ENCODE results near the gene MIDN. TPM values are rescaled to one million over a fixed set of nuclear protein-coding genes. Genes with fewer than 3 reads are reported as not detected.

Gene MIDN
- total and polyA plus RNA-seq, 2 donors (not counting 1 experiment from before 2014, with no cell fraction given), result 12.0 to 18.8 TPM

DNA sequence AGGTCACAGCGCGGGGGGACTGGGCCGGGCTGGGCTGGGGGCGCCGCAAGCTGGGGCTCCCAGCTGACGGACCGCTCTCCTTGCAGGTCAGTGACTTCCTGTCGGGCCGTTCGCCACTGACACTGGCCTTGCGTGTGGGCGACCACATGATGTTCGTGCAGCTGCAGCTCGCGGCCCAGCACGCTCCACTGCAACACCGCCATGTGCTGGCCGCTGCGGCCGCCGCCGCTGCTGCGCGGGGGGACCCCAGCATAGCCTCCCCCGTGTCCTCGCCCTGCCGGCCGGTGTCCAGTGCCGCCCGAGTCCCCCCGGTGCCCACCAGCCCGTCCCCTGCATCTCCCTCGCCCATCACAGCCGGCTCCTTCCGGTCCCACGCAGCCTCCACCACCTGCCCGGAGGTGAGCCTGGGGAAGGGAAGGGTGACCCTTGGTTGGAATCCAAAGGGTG is 5.7 kb downstream of the MIDN start:
- Histone ChIP-seq H3K36me3 (ENCODE audit: control insufficient read depth, insufficient read depth, low read length) (peaks cover 51% of the 10 kb centered on the region), H3K4me1 (ENCODE audit: control insufficient read depth, extremely low read depth, insufficient read depth, low read length) (peaks cover 34% of the 10 kb centered on the region), H3K79me2 (ENCODE audit: control insufficient read depth, insufficient read depth, low read length) (peaks cover 73% of the 10 kb centered on the region), H3K9me3 (ENCODE audit: control insufficient read depth, insufficient read depth, low read depth, low read length) (no peaks in the 10 kb centered on the region), H3K9ac (ENCODE audit: insufficient read depth, low read length) (peak overlapping the region; percentile 88), H2AFZ (ENCODE audit: low read length) (no peak overlapping the region), H3K27ac (ENCODE audit: insufficient read depth, low read length) (peak overlapping the region; percentile 97), H4K20me1 (ENCODE audit: control insufficient read depth, extremely low read depth, insufficient read depth, low read length) (no peaks in the 10 kb centered on the region), H3K4me3 (replicated peaks in 1 of 4; ENCODE audit: control extremely low read depth in 1 of 4, insufficient read depth in 1 of 4, low read depth in 3 of 4, low read length in 4 of 4) (peak overlapping the region in 3 of 4 experiments; percentile 45 to 95 (median 64)), H3K27me3 (ENCODE audit: control insufficient read depth, insufficient read depth, low read length) (no peaks in the 10 kb centered on the region), H3K4me2 (ENCODE audit: extremely low read depth, insufficient read depth, low read length) (peak overlapping the region; percentile 82)
- no peak for TF ChIP-seq EZH2 (IDR thresholded peaks at IDR 0.05; ENCODE audit: low read length, missing control alignments)
- TF ChIP-seq, protein P1, sequence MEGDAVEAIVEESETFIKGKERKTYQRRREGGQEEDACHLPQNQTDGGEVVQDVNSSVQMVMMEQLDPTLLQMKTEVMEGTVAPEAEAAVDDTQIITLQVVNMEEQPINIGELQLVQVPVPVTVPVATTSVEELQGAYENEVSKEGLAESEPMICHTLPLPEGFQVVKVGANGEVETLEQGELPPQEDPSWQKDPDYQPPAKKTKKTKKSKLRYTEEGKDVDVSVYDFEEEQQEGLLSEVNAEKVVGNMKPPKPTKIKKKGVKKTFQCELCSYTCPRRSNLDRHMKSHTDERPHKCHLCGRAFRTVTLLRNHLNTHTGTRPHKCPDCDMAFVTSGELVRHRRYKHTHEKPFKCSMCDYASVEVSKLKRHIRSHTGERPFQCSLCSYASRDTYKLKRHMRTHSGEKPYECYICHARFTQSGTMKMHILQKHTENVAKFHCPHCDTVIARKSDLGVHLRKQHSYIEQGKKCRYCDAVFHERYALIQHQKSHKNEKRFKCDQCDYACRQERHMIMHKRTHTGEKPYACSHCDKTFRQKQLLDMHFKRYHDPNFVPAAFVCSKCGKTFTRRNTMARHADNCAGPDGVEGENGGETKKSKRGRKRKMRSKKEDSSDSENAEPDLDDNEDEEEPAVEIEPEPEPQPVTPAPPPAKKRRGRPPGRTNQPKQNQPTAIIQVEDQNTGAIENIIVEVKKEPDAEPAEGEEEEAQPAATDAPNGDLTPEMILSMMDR (conservative IDR thresholded peaks at IDR 0.05 in 1 of 2, IDR thresholded peaks at IDR 0.05 in 1 of 2; ENCODE audit: low read depth in 1 of 2, low read length in 2 of 2), result no peak
- DNase-seq (ENCODE audit: low read depth in 2 of 2), result no peak

DNA sequence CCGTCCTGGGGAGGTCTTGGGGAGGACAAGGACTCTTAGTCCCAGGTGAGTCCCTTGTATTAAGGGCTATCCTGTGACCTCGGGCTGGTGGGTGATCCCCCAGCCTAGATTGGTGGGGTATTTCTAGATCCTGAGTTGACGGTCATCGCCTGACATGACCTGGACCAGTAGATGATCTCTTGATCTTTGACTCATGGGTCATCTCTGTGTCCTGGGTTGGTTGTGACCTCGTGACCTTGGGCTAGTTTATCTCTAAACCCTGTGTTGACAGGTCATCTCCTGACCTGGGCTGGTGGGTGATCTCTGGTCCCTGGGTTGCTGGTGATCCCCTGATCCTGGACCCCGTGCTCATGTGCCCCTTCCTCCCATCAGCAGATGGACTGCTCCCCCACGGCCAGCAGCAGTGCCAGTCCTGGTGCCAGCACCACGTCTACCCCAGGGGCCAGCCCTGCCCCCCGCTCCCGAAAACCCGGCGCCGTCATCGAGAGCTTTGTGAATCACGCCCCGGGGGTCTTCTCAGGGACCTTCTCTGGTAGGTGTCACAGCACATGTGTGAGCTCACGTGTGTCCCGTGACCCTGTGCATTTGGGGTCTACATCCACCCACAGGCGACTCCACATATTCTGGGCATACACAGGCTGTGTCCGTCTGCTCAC is 6.3 kb downstream of the MIDN start:
- Histone ChIP-seq H3K79me2 (ENCODE audit: control insufficient read depth, insufficient read depth, low read length) (peaks cover 73% of the 10 kb centered on the region), H3K4me3 (replicated peaks in 1 of 4; ENCODE audit: control extremely low read depth in 1 of 4, insufficient read depth in 1 of 4, low read depth in 3 of 4, low read length in 4 of 4) (peak overlapping the region in 3 of 4 experiments; percentile 28 to 45 (median 35)), H3K27me3 (ENCODE audit: control insufficient read depth, insufficient read depth, low read length) (no peaks in the 10 kb centered on the region), H3K9me3 (ENCODE audit: control insufficient read depth, insufficient read depth, low read depth, low read length) (no peaks in the 10 kb centered on the region), H3K4me1 (ENCODE audit: control insufficient read depth, extremely low read depth, insufficient read depth, low read length) (peaks cover 39% of the 10 kb centered on the region), H3K9ac (ENCODE audit: insufficient read depth, low read length) (peak overlapping the region; percentile 88), H2AFZ (ENCODE audit: low read length) (no peak overlapping the region), H4K20me1 (ENCODE audit: control insufficient read depth, extremely low read depth, insufficient read depth, low read length) (no peaks in the 10 kb centered on the region), H3K27ac (ENCODE audit: insufficient read depth, low read length) (peak overlapping the region; percentile 97), H3K36me3 (ENCODE audit: control insufficient read depth, insufficient read depth, low read length) (peaks cover 51% of the 10 kb centered on the region), H3K4me2 (ENCODE audit: extremely low read depth, insufficient read depth, low read length) (peak overlapping the region; percentile 82)
- no peak for DNase-seq (ENCODE audit: low read depth in 2 of 2)
- TF ChIP-seq EZH2 (IDR thresholded peaks at IDR 0.05; ENCODE audit: low read length, missing control alignments), result no peak
- TF ChIP-seq, protein P1 (conservative IDR thresholded peaks at IDR 0.05 in 1 of 2, IDR thresholded peaks at IDR 0.05 in 1 of 2; ENCODE audit: low read depth in 1 of 2, low read length in 2 of 2), result no peak

DNA sequence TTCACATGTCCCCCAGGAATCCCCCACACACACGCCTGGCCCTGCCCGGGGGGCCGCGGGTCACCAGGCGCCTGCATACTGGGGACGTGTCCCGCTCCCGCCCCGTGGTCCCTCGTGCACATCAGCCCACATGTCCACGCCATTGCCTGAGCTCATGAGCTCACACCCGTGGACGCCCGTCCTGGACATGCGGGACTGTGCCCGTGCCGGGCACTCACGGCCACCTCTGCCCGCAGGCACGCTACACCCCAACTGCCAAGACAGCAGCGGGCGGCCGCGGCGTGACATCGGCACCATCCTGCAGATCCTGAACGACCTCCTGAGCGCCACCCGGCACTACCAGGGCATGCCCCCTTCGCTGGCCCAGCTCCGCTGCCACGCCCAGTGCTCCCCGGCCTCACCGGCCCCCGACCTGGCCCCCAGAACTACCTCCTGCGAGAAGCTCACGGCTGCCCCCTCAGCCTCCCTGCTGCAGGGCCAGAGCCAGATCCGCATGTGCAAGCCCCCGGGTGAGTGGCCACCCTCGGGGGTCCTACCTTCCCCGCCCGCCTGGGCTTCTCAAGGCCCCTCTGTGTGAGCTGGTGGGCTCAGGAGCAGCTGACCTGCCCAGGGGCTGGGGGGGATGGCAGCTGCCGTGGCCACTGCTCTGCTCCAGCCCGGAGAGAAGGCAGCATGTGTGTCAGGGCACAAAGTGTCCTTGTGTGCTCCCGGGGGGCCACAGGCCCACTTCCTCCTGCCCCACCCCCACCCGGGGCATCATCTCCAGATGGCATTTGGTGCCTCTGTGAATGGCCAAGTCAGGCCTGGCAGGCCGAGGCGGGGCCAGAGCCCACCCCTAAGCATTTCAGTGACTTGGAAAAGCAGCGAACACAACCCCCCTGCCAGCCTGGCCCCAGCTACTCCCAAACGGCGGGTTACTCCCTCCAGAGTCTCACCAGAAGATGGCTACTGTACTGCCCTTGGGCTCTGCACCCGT is 7.1 kb downstream of the MIDN start:
- H3K27me3 ChIP-seq (ENCODE audit: control insufficient read depth, insufficient read depth, low read length), result no peaks in the 10 kb centered on the region
- no peak overlapping the region for H3K4me2 ChIP-seq (ENCODE audit: extremely low read depth, insufficient read depth, low read length)
- H2AFZ ChIP-seq (ENCODE audit: low read length), result no peak overlapping the region
- TF ChIP-seq, protein P1 (conservative IDR thresholded peaks at IDR 0.05 in 1 of 2, IDR thresholded peaks at IDR 0.05 in 1 of 2; ENCODE audit: low read depth in 1 of 2, low read length in 2 of 2), result no peak
- no peak for TF ChIP-seq EZH2 (IDR thresholded peaks at IDR 0.05; ENCODE audit: low read length, missing control alignments)
- H3K36me3 ChIP-seq (ENCODE audit: control insufficient read depth, insufficient read depth, low read length), result peaks cover 51% of the 10 kb centered on the region
- DNase-seq (ENCODE audit: low read depth in 2 of 2), result no peak
- H3K27ac ChIP-seq (ENCODE audit: insufficient read depth, low read length), result peak overlapping the region; percentile 97
- H3K4me3 ChIP-seq (replicated peaks in 1 of 4; ENCODE audit: control extremely low read depth in 1 of 4, insufficient read depth in 1 of 4, low read depth in 3 of 4, low read length in 4 of 4), result no peak overlapping the region
- peaks cover 44% of the 10 kb centered on the region for H3K4me1 ChIP-seq (ENCODE audit: control insufficient read depth, extremely low read depth, insufficient read depth, low read length)
- H3K9ac ChIP-seq (ENCODE audit: insufficient read depth, low read length), result no peak overlapping the region
- no peaks in the 10 kb centered on the region for H3K9me3 ChIP-seq (ENCODE audit: control insufficient read depth, insufficient read depth, low read depth, low read length)
- peaks cover 66% of the 10 kb centered on the region for H3K79me2 ChIP-seq (ENCODE audit: control insufficient read depth, insufficient read depth, low read length)
- H4K20me1 ChIP-seq (ENCODE audit: control insufficient read depth, extremely low read depth, insufficient read depth, low read length), result no peaks in the 10 kb centered on the region
